ENCODE data around the gene WDR49.

- TF ChIP-seq CTCF (IDR thresholded peaks at IDR 0.05): no peak
- no peak for TF ChIP-seq POLR2A (IDR thresholded peaks at IDR 0.05)
Observed at GRCh38 chr3:167445491-167445890, 208.3 kb downstream of the WDR49 start.

Measured in suprapubic skin (tissue), 3 donors.